ENCODE results near the gene KCNJ4. TPM values are rescaled to one million over a fixed set of nuclear protein-coding genes. Genes with fewer than 3 reads are reported as not detected.

KCNJ4 gene
- total RNA-seq, 1 experiment from 2014 or later = 0.92 TPM

- H3K23ac ChIP-seq (ENCODE audit: insufficient read length, low read depth, low read length) = no peak overlapping the region
- WGBS (ENCODE audit: extremely low coverage, insufficient read length, low lambda C conversion rate) = no CpG with 5 or more reads among the region's 6 CpGs
- H4K8ac ChIP-seq (replicated peaks; ENCODE audit: insufficient read length, low read depth, low read length) = no peak overlapping the region
- H3K4ac ChIP-seq (ENCODE audit: low read depth, low read length) = no peak overlapping the region
- H3K14ac ChIP-seq (ENCODE audit: insufficient read depth, low read length) = no peak overlapping the region
- Mint-ChIP-seq H3K36me3 (ENCODE audit: insufficient read depth in 1 of 3, low read depth in 3 of 3) (no peaks in the 10 kb centered on the region), H3K27ac (peak overlapping the region in 1 of 3 experiments; percentile 35; a peak in 1 of 7 replicates), H3K4me1 (peaks cover 13 to 28% of the 10 kb centered on the region in 2 experiments), H3K27me3 (ENCODE audit: low read depth) (peaks cover 45% of the 10 kb centered on the region), H3K9me3 (no peaks in the 10 kb centered on the region), H3K4me3 (peak overlapping the region in 1 of 2 experiments; percentile 14; a peak in 1 of 5 replicates)
- no peak overlapping the region for H3K9ac ChIP-seq (ENCODE audit: extremely low read depth, insufficient read length, low read length)
- H3K4me1 ChIP-seq (ENCODE audit: insufficient read depth, low read length) = no peaks in the 10 kb centered on the region
- H2AK5ac ChIP-seq (ENCODE audit: insufficient read length, low read length) = no peak overlapping the region
- H3K27me3 ChIP-seq (ENCODE audit: insufficient read depth, low read length) = no peaks in the 10 kb centered on the region; the same call in 1 of the 2 replicates
- H3K56ac ChIP-seq (ENCODE audit: insufficient read length, low read depth, low read length) = no peak overlapping the region
- H3K79me1 ChIP-seq (ENCODE audit: insufficient read depth, low read depth, low read length, poor library complexity, severe bottlenecking) = no peaks in the 10 kb centered on the region
- H3K27ac ChIP-seq (ENCODE audit: insufficient read length, low read depth, low read length) = no peak overlapping the region
- no peak overlapping the region for H2BK20ac ChIP-seq (ENCODE audit: low read depth, low read length, poor library complexity, severe bottlenecking)
- peaks cover 3% of the 10 kb centered on the region for H4K20me1 ChIP-seq (ENCODE audit: control insufficient read depth, insufficient read depth, insufficient read length)
- no peak for TF ChIP-seq CTCF (conservative IDR thresholded peaks at IDR 0.05)
- H2AFZ ChIP-seq (ENCODE audit: low read length) = no peak overlapping the region
- H3K23me2 ChIP-seq (ENCODE audit: insufficient read length, low read depth, low read length, poor library complexity, severe bottlenecking) = peaks cover 9% of the 10 kb centered on the region
- no peak overlapping the region for H3K4me2 ChIP-seq (ENCODE audit: insufficient read depth, insufficient read length, low read length)
- no peaks in the 10 kb centered on the region for H3K79me2 ChIP-seq (ENCODE audit: insufficient read depth, low read length)
- no peak overlapping the region for H2BK5ac ChIP-seq (ENCODE audit: insufficient read length, low read length)
- no peak overlapping the region for H4K91ac ChIP-seq (ENCODE audit: insufficient read length, low read depth, low read length)
- no peak overlapping the region for H3K18ac ChIP-seq (ENCODE audit: insufficient read length, low read depth, low read length)
- no peak overlapping the region for H3T11ph ChIP-seq (ENCODE audit: low read length)
- no peaks in the 10 kb centered on the region for H3K9me3 ChIP-seq (ENCODE audit: control insufficient read depth, low read depth, low read length)
- no peak overlapping the region for H2BK120ac ChIP-seq (ENCODE audit: low read depth, low read length, poor library complexity, severe bottlenecking)
- H2BK12ac ChIP-seq (ENCODE audit: insufficient read length, low read depth, low read length) = no peak overlapping the region
- H2BK15ac ChIP-seq (ENCODE audit: low read depth, low read length) = no peak overlapping the region
- no peak for DNase-seq
- no peak overlapping the region for H4K5ac ChIP-seq (ENCODE audit: insufficient read length, low read depth, low read length)
Observed at GRCh38 chr22:38469306-38469781, 14.3 kb upstream of the KCNJ4 start.

Data from H9 (cell line).